Stimulated activated CD4-positive, alpha-beta T cell treated with anti-CD3 and anti-CD28 coated beads, Interleukin-12 subunit alpha, Interleukin-12 subunit beta, amount 100 ng/mL, for 24 hours (primary cell): ENCODE results near the gene STIM2.
"Not testable (repeated sequence)": the region's sequence is repeated elsewhere in the genome, so short reads cannot be mapped to it uniquely, and the experiment has no call there.

ENCODE experiments used
- DNase-seq, 2 experiments: peaks; one replicate each; pipeline ENCODE4 v3.0.0-alpha.2; 2020; ENCODE audit warnings: low read depth in 2 of 2

STIM2 gene

GRCh38 chr4:26953366-26953765 is 92.7 kb downstream of the STIM2 start:
- no peak for DNase-seq

GRCh38 chr4:26953770-26954423 is 93.3 kb downstream of the STIM2 start:
- no peak for DNase-seq

- no peak for DNase-seq
These were observed 94.6 kb downstream of the STIM2 start for GRCh38 chr4:26955241-26955640.

GRCh38 chr4:26958925-26959653 is 98.4 kb downstream of the STIM2 start:
- DNase-seq: no peak

- no peak for DNase-seq
These were observed 99.0 kb downstream of the STIM2 start for GRCh38 chr4:26959654-26960047.

- no peak for DNase-seq
These were observed 102.1 kb downstream of the STIM2 start for GRCh38 chr4:26962720-26963119.

- no peak for DNase-seq
These were observed 103.9 kb downstream of the STIM2 start for GRCh38 chr4:26964512-26964911.

- no peak for DNase-seq
These were observed 104.4 kb downstream of the STIM2 start for GRCh38 chr4:26964994-26965393.

- not testable (repeated sequence) for DNase-seq
These were observed 115.0 kb downstream of the STIM2 start for GRCh38 chr4:26975464-26976181.

- no peak for DNase-seq
These were observed 117.9 kb downstream of the STIM2 start for GRCh38 chr4:26978387-26979053.

GRCh38 chr4:26984896-26985295 is 124.3 kb downstream of the STIM2 start:
- no peak for DNase-seq

- no peak for DNase-seq
These were observed 125.2 kb downstream of the STIM2 start for GRCh38 chr4:26985873-26986272.

- DNase-seq: no peak
These were observed 126.5 kb downstream of the STIM2 start for GRCh38 chr4:26987191-26987590.

- DNase-seq: no peak
These were observed 130.4 kb downstream of the STIM2 start for GRCh38 chr4:26991057-26991456.

GRCh38 chr4:26992657-26993361 is 132.2 kb downstream of the STIM2 start:
- peak in 1 of 2 experiments; percentile 34 for DNase-seq

- DNase-seq: no peak
These were observed 132.9 kb downstream of the STIM2 start for GRCh38 chr4:26993539-26993938.

GRCh38 chr4:26993967-26994366 is 133.3 kb downstream of the STIM2 start:
- DNase-seq: no peak

- DNase-seq: no peak
These were observed 134.7 kb downstream of the STIM2 start for GRCh38 chr4:26995316-26995715.

- DNase-seq: no peak
These were observed 136.1 kb downstream of the STIM2 start for GRCh38 chr4:26996745-26997144.

- no peak for DNase-seq
These were observed 139.0 kb downstream of the STIM2 start for GRCh38 chr4:26999689-27000088.

GRCh38 chr4:27000122-27000521 is 139.5 kb downstream of the STIM2 start:
- no peak for DNase-seq

GRCh38 chr4:27000820-27001219 is 140.2 kb downstream of the STIM2 start:
- DNase-seq: no peak
